HG03103 (cell line): Measurements from ENCODE around the gene BUD13.
"Not testable (repeated sequence)": the region's sequence is repeated elsewhere in the genome, so short reads cannot be mapped to it uniquely, and the experiment has no call there.

Source experiments
- ATAC-seq: cut with Tn5 transposase; IDR thresholded peaks from one replicate; pipeline ENCODE4 v1.9.1; 2021; ENCODE audit warnings: low read depth; ENCODE audit not compliant: unreplicated experiment

BUD13 gene, protein sequence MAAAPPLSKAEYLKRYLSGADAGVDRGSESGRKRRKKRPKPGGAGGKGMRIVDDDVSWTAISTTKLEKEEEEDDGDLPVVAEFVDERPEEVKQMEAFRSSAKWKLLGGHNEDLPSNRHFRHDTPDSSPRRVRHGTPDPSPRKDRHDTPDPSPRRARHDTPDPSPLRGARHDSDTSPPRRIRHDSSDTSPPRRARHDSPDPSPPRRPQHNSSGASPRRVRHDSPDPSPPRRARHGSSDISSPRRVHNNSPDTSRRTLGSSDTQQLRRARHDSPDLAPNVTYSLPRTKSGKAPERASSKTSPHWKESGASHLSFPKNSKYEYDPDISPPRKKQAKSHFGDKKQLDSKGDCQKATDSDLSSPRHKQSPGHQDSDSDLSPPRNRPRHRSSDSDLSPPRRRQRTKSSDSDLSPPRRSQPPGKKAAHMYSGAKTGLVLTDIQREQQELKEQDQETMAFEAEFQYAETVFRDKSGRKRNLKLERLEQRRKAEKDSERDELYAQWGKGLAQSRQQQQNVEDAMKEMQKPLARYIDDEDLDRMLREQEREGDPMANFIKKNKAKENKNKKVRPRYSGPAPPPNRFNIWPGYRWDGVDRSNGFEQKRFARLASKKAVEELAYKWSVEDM

DNA sequence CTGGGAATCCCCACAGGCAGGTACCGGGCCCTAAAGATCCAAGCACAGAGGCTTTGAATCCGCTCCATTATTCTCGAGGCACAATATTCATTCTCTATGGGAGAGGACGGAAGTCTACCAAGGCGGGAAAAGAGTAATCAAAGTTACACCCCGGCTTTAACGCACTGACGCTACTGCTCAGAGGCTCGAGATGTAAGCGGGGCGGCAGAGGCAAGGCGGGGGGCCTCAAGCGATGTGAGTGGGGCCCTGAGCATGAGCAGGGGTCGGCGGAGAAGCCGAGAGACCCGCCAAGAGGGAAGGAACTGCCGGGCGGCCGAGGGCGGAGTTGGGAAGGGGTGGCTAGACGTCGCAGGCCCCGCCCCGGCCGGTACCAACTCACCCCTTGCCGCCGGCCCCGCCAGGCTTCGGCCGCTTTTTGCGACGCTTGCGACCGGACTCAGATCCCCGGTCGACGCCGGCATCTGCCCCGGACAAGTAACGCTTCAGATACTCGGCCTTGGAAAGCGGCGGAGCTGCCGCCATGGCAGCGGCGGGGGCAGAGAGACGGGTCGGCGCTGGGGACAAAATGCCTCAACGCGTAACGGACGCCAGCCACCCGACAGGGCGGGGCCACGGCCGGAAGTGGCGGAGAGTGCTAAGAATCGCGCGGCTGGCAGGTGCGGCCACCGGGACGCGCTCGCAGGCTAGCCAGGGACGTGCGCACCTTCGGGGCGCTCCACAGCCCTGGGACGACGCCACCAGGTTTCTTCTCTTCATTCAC lies at the start of gene BUD13:
Gene BUD13, minus strand, starts transcription at position 545 of the 760 bp plus-strand sequence. Its CDS starts 23 bp downstream, at position 522.
- peak; percentile 85 for ATAC-seq

DNA sequence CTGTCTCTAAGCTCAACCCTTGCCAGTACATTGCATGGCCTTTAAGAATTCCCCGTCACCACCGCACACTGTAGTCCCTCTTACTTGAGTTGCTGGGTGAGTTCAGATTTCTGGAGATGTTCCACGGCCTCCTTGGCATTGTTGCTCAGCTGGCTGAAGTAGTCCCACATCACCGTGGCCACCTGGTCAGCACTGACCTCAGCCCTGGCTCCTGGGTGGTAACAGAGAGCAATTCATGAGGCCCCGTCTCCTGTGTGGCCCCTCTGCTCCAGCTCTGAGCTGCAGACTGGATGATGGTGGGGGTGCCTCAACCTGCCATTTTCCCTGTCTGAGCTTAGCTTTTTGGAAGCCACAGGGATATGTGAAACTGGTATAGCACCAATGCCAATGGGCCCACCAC lies 49.8 kb upstream of the BUD13 start:
- ATAC-seq = no peak

DNA sequence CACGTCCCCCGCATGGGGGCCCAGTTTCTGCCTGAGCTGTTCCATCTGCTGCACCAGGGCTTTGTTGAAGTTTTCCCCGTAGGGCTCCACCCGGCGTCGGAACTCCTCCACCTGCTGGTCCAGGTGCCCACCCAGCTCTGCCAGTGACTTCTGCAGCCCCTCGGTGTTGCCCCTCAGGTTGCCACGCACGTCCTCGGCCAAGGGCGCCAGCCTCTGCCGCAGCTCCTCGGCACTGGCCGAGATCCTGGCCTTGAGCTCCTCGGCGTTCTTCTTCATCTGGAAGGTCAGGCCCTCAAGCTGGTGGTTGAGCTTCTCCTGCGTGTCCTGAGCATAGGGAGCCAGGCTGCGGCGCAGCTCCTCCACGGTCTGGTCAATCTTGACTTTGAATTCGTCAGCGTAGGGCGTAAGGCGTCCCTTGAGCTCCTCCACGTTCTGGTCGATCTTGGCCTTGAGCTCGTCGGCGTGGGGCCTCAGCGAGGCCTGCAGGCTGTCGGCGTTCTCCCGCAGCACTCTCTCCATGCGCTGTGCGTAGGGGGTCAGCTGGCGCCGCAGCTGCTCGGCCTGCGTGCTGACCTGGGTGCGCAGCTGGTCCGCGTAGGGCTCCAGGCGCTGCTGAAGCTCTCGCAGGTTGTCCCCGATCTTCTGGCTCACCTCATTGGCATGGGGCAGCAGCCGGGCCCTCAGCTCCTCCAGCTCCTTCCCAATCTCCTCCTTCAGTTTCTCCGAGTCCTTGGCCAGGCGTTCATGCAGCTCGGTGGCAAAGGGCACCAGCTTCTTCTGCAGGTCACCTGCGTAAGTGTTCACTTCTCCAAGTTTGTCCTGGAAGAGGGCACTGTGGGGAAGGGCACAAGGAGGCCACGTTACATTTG lies 48.5 kb upstream of the BUD13 start:
- no peak for ATAC-seq

DNA sequence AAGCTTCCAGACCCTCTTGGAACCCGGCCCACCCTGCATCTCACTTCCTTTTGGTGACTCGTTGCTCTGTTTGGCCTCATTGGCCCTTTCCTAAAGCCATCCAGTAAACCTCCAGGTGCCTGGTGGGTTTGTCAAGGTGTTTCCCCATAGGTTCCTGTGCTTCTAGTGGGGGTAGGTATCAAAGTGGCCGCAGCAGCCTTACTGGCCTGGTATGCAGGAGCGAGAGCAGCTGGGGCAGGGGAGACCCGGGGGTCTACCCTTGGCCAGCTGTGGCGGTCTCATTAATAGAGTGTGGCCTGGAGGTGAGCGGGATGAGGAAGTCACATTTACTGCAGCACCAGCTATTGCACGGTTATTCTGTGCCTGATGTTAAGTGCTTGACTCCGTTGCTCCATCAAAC lies 46.3 kb upstream of the BUD13 start:
- ATAC-seq = no peak

DNA sequence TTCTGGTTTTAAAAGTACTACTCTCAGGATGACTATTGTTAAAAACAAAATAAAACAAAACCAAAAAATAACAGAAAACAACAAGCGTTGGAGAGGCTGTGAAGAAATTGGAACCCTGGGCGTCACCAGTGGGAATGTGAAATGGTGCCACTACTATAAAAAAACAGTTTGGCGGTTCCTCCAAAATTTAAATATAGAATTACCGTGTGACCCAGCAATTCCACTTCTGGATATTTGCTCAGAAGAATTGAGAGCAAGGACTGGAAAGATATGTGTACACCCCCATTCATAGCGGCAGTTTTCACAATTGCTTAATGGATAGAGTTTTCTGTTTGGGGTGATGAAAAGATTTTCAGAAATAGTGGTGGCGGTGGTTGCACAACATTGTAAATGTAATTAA lies 41.7 kb upstream of the BUD13 start:
- ATAC-seq = no peak

DNA sequence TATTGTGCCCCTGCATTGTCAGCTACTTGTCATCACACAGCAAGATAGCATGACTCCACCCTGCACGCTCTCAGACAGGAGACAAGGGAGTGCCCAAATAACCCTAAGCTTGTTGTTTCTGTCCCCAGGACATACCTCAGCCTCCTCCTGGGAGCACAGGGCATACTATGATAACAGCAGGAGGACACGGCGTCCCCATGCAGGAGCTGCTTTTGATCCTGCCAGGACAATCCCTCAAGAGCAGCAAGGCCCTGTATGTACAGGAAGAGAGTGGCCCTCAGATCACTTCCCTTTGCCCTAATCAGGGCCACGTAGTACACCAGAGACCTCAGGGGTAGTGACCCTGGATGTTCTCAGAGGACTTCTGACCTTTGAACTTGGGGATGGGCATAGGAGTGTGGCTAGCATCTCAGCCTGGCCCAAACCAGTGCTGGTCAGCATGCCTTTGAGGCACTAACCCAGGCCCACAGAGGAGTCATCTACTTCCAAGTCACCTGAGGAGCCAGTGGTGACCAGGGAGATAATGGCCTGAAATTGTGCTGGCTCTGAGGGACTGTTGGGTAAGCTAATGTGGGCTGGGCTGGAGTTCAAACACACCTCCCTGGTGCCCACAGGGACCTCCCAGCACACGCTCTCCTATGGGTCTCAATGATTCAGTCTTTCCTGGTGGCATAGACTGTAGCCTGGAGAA lies 41.1 kb upstream of the BUD13 start:
- ATAC-seq = no peak

DNA sequence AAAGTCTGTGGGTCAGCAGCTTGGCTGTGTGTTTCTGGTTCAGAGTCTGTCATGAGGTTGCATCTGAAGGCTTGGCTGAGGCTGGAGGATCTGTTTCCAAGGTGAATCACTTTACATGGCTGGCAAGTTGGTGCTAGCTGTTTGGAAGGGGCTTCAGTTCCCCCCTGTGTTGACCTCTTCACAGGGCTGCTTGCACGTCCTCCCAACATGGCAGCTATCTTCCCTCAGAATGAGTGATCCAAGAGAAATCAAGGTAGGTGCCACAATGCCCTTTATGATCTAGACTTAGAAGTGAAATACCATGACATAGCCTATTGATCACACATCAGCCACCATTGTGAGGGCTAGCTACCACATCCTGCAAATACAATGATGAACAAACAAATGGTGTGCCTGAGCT lies 40.4 kb upstream of the BUD13 start:
- ATAC-seq = no peak

DNA sequence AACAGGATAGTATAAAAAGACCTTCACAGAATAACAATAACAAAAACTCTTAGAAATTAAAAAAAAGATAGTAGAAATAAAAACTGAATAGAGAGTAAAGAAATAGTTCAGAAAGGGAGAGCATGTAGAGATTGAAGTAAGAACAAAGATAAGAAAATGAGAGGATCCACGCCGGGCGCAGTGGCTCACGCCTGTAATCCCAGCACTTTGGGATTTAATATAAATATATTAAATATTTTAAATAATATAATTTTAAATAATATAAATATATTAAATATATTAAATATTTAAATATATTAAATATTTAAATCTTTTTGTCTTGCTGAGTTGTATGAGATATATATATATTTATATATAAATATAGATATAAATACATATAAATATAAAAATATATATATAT lies 39.3 kb upstream of the BUD13 start:
- no peak for ATAC-seq

DNA sequence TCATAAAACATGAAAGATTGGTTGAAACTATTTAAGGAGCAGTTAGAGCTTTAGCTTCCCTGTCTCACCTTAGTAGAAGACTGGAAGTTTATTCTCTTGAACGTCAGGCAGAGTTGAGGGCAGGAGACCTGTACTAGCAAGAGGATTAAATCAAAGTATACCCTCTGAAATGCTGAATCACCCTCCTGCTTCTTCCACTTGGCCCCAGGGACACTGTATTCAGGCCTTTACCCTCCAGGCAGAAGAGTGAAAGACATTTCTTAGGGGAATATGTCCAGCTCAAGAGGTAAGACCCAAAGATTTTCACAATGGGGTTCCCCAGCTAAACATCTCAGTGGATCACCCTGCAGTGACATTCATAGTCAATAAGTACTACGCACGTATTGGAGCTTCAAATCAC lies 38.4 kb upstream of the BUD13 start:
- no peak for ATAC-seq

DNA sequence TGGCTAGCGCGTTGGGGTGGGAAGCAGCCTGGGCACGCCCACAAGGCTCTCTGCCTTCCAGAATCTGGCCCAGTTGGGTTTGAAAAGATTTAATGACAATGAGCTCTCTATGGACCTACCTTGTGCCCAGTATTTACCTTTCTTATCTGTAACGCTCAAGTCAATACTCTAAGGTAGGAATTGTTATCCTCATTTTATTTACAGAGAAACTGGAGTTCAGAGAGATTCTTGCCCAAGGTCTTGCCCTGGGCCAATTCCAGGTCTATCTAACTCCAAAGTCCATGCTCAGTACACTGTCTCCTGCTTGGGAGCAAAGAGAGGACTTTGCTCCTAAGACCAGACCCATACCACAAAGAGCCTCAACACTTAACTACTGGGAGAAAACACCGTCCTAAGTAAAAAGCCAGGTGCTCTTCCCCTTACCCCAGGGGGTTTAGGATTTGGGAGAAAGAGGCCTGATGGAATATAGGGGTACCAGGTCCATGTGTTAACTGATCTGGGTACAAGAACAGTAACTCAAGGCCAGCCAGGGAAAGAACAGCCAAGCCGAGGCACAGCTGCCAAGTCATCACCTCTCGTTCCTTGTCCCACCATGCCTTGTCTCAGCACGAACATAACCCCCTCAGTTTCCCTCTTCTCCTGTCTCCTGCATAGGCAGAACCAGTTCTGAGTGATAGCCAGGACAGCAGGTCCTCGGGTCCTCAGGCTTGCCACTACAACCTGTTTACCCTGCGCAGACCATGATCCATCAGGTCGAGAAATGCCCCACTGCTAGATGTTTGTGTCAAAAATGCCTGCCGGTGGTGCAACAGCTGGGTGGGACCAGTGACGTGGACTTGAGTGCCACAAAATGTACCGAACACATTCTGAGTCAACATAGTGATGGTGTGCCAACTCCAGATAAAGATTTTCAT lies 35.7 kb upstream of the BUD13 start:
- ATAC-seq = no peak

DNA sequence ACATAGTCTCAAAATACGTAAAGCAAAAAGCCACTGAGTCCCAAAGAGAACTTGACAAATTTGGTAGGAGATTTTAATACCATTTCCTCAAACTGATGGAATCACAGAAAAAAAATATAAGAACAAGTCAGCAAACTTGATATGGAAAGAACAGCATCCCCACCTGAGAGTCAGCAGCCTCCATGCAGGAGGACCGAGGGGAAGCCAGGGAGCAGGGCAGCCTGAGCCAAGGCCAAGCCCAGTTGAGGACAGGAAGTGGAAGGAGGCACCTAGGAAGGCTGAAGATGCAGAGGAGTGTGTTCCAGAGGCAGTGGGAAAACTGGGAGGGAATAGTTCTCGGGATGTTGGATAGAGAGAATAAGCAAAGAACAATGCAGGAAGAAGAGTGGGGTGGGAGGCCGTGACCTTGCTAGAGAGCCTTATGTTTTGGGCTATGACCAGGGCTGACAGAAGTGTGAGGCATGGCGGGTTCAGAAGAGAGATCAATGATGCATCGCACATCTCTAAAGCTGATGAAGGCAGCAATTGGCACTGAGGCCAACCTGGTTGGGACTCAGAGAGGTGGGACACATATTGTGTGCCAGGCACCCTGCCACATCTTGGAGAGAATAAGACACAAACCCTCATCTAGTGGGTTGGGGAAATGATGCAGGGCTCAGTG lies 34.9 kb upstream of the BUD13 start:
- no peak for ATAC-seq

DNA sequence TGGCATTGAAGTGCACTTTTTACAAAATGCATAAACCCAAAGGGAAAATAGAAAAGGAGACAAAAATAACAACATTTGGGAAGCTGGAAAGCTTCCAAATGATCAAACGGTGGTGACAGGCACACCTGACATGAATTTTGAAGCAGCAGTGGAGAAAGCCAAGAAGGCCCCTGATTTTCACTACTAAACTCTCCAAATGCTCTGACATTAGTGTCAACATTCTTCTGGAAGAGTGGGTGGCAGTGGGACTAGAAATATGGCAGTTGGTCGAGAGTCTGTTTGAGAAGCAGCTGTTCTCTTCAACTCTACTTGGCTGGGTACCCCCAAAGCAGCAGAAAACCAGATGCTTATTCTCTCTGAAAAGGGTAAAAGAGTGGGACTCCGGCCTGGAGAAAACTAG lies 31.2 kb upstream of the BUD13 start:
- ATAC-seq = no peak

DNA sequence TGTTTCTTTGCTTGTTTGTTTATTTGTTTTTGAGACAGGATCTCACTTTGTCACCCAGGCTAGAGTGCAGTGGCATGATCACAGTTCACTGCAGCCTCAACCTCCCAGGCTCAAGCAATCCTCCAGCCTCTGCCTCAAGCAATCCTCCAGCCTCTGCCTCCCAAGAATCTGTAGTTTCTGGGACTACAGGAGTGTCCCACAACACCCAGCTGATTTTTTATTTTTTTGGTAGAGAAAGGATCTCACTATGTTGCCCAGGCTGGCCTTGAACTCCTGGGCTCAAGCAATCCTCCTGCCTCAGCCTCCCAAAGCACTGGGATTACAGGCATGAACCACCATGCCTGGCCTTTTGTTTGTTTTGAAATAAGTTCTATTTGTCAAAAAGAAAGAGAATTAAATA lies 28.9 kb upstream of the BUD13 start:
- ATAC-seq = not testable (repeated sequence)

DNA sequence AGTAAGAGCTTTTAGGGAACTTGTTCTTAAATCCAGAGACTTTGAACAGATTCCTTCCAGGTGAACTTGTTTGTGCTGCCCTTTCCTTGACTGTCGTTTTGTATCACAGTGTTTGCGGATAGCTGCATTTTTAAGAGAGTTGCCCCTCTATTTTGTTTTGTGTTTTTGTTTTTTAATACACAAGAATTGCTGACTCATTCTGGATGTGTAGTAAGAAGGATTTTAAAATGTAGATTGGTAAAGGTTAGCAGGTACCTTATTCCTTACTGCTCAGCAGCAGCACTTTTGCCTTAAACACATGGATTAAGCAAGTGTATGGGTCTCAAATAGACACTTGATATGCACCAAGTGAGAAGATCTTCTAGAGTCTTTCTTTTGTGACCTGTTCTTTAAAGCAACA lies 27.8 kb upstream of the BUD13 start:
- no peak for ATAC-seq

DNA sequence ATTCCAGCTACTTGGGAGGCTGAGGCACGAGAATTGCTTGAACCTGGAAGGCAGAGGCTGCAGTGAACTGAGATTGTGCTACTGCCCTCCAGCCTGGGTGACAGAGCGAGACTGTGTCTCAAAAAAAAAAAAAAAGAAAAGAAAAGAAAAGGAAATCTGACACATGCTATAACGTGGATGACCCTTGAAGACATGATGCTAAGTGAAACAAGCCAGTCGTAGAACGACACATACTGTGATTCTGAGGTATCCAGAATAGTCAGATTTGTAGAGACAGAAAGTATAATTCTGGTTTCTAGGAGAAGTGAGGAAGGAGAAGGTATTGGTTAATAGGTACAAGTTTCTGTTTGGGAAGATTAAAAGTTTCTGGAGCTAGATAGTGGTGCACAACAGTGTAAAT lies 25.6 kb upstream of the BUD13 start:
- no peak for ATAC-seq

DNA sequence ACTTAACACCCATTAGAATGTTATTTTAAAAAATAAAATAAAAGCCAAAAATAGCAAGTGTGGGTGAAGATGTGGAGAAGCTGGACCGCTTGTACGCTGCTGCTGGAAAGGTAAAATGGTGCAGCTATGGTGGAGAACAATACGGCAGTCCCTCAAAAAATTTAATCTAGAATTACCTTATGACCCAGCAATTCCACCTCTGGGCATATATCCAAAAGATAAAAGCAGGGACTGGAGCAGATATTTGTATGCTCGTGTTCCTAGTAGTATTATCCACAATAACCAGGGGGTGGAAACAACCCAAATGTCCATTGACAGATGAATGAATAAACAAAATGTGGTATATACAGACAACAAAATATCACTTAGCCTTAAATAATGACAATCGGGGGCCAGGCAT lies 25.0 kb upstream of the BUD13 start:
- ATAC-seq = no peak

DNA sequence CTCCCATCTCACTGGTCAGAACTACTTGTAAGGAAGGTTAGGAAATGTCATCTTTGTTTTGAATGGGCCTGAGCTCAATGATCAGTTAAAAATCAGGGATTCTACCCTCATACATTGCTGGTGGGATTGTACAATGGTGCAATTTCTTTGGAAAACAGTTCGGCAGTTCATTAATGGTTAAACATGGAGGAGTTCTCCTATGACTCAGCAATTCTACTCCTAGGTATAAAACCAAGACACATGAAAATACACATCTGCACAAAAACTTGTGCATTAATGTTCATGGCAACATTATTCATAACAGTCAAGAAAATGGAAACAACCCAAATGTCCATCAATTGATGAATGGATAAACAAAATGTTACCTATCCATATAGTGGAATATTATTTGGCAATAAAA lies 23.8 kb upstream of the BUD13 start:
- no peak for ATAC-seq

DNA sequence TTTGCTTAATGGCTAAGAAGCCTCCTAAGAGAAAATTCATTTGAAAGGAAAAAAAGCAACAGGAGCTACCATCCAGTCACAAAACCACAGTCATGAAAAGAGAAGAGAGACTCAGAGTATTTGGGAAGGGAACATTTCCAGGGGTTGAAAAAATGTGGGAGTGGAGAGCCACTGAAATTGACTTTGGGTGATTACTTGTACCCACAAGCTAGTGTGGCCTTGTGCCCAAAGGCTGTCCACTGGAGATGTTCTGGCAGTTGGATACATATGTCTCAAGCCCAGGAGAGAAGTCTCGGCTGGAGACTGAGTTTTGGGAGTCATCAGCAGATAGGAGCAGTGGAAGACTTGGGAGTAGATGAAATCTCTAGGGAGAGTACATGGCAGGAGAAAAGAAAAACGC lies 22.1 kb upstream of the BUD13 start:
- ATAC-seq = no peak

DNA sequence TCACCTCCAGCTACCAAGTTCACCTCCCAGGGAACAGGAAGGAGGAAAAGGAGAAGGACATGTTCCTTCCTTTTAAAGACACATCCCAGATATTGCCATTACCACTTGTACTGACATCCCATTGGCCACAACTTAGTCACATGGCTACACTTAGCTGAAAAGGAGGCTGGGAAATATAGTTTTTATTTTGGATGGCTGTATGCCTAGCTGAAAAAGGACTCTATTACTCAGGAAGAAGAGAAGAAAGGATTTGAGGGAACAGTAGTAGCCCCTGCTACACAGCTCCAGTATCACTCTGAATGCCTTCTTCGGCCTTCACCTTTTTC lies 20.9 kb upstream of the BUD13 start:
- ATAC-seq = no peak
